Measurements from ENCODE around the gene TUBB6. TPM values are rescaled to one million over a fixed set of nuclear protein-coding genes. Genes with fewer than 3 reads are reported as not detected.
A peak's percentile ranks its signal among the peaks of the same experiment; 100 is the strongest.

The TUBB6 gene
- polyA plus RNA-seq, 1 donor from 2014 or later, result 3.8 TPM

GRCh38 chr18:12305930-12306629, 2.0 kb upstream of the TUBB6 start:
- Histone ChIP-seq H3K79me2 (replicated peaks; ENCODE audit: insufficient read depth, low read length) (no peaks in the 10 kb centered on the region), H3K36me3 (ENCODE audit: insufficient read depth, low read length) (no peaks in the 10 kb centered on the region), H2AFZ (ENCODE audit: low read depth, low read length) (no peak overlapping the region), H3K9me2 (ENCODE audit: insufficient read depth, low read length) (no peaks in the 10 kb centered on the region), H3K9me3 (ENCODE audit: low read length) (no peaks in the 10 kb centered on the region), H3K27ac (ENCODE audit: low read length) (no peak overlapping the region), H3K4me2 (ENCODE audit: low read length) (no peak overlapping the region), H3K27me3 (ENCODE audit: insufficient read depth, low read depth, low read length) (peaks cover 49% of the 10 kb centered on the region), H3K4me3 (ENCODE audit: low read length) (no peak overlapping the region), H3F3A (ENCODE audit: insufficient read depth, low read length, poor library complexity, severe bottlenecking) (no peaks in the 10 kb centered on the region), H4K20me1 (ENCODE audit: insufficient read depth) (no peaks in the 10 kb centered on the region), H3K9ac (ENCODE audit: low read length) (no peak overlapping the region)
- no peak for TF ChIP-seq TAF1 (IDR thresholded peaks at IDR 0.05; ENCODE audit: low read depth)
- TF ChIP-seq POLR2AphosphoS5 (IDR thresholded peaks at IDR 0.05), result no peak
- no peak for TF ChIP-seq REST (IDR thresholded peaks at IDR 0.05; ENCODE audit: borderline replicate concordance)
- no peak for TF ChIP-seq CTCF (IDR thresholded peaks at IDR 0.05; ENCODE audit: poor library complexity, severe bottlenecking)
- no peak for TF ChIP-seq MXI1 (conservative IDR thresholded peaks at IDR 0.05; ENCODE audit: poor library complexity, severe bottlenecking)
- TF ChIP-seq RAD21 (conservative IDR thresholded peaks at IDR 0.05), result no peak
- TF ChIP-seq EZH2 (IDR thresholded peaks at IDR 0.05; ENCODE audit: borderline replicate concordance, insufficient read depth, low read length, poor library complexity, severe bottlenecking), result no peak
- no peak for TF ChIP-seq SMC3 (conservative IDR thresholded peaks at IDR 0.05; ENCODE audit: poor library complexity)
- no peak for TF ChIP-seq EP300 (conservative IDR thresholded peaks at IDR 0.05; ENCODE audit: poor library complexity, severe bottlenecking)

GRCh38 chr18:12306752-12307700, 1.0 kb upstream of the TUBB6 start:
- Histone ChIP-seq H3K9ac (ENCODE audit: low read length) (no peak overlapping the region), H3K27ac (ENCODE audit: low read length) (no peak overlapping the region)

More at GRCh38 chr18:12306752-12307700, 1.0 kb upstream of the TUBB6 start:
- Histone ChIP-seq H2AFZ (ENCODE audit: low read depth, low read length) (no peak overlapping the region), H3K9me3 (ENCODE audit: low read length) (no peaks in the 10 kb centered on the region), H3K36me3 (ENCODE audit: insufficient read depth, low read length) (no peaks in the 10 kb centered on the region), H3K4me2 (ENCODE audit: low read length) (no peak overlapping the region), H3K27me3 (ENCODE audit: insufficient read depth, low read depth, low read length) (peaks cover 49% of the 10 kb centered on the region), H3K4me3 (ENCODE audit: low read length) (peak overlapping the region; percentile 66), H3K79me2 (replicated peaks; ENCODE audit: insufficient read depth, low read length) (no peaks in the 10 kb centered on the region), H3K9me2 (ENCODE audit: insufficient read depth, low read length) (no peaks in the 10 kb centered on the region), H3F3A (ENCODE audit: insufficient read depth, low read length, poor library complexity, severe bottlenecking) (no peaks in the 10 kb centered on the region), H4K20me1 (ENCODE audit: insufficient read depth) (no peaks in the 10 kb centered on the region)
- peak; percentile 53 for TF ChIP-seq EZH2 (IDR thresholded peaks at IDR 0.05; ENCODE audit: borderline replicate concordance, insufficient read depth, low read length, poor library complexity, severe bottlenecking)
- TF ChIP-seq RAD21 (conservative IDR thresholded peaks at IDR 0.05), result no peak
- TF ChIP-seq EP300 (conservative IDR thresholded peaks at IDR 0.05; ENCODE audit: poor library complexity, severe bottlenecking), result no peak

All from neural cell (in vitro differentiated cells).